K562 (cell line): ENCODE measurements around the gene CCDC18. TPM values are rescaled to one million over a fixed set of nuclear protein-coding genes. Genes with fewer than 3 reads are reported as not detected.
A peak's percentile ranks its signal among the peaks of the same experiment; 100 is the strongest.

Experiments used
- ATAC-seq: fragments of 200-7000 bp; cut with Tn5 transposase; 3 replicates; pipeline ENCODE4 v1.9.1; 2020; ENCODE audit warnings: moderate library complexity
- BruUV-seq: library from RNA; stranded (reverse); fragments of 400-500 nt; replicated peaks from 2 replicates; lab custom pipeline; 2021; lab: Mats Ljungman, UMichigan
- CTCF ChIA-PET: fragments of 300-600 bp; formaldehyde crosslinking; extraction: SDS; loops from one replicate; lab custom pipeline; 2021; ENCODE audit warnings: low intra/inter-chr PET ratio; lab: Yijun Ruan, JAX
- POLR2A ChIA-PET: fragments of 300-600, 350-650 bp; sonication (Branson Sonifier 250); formaldehyde crosslinking; extraction: SDS; loops from one replicate; lab custom pipeline; 2021; ENCODE audit warnings: antibody characterized with exemption, inconsistent platforms; lab: Yijun Ruan, JAX
- DNase-seq, 4 experiments: peaks; one replicate each; pipeline versions ENCODE4 v3.0.0 to v3.0.0-alpha.2; 2011 to 2018; ENCODE audit warnings: low spot score in 3 of 4, mixed read lengths in 3 of 4; ENCODE audit errors: extremely low read depth in 1 of 4
- FAIRE-seq: peaks from 2 replicates; lab custom pipeline; 2011; peaks lifted over from hg19 to GRCh38; lab: Jason Lieb, UNC
- H2AFZ ChIP-seq: 2 replicates; pipeline ENCODE4 v1.6.0; 2011; ENCODE audit warnings: low read depth, low read length, control low read depth, inconsistent platforms
- H3K27ac ChIP-seq: fragments of 200-600 bp; 3 replicates; pipeline ENCODE4 v1.8.0; 2011; ENCODE audit warnings: low read depth, mild to moderate bottlenecking, control low read depth, inconsistent platforms, low read length, moderate library complexity, mixed read lengths; ENCODE audit errors: extremely low read depth
- H3K27me3 ChIP-seq, 2 experiments: fragments of 300-600 bp in 1 of 2; 2 replicates in 1 of 2; 3 replicates in 1 of 2; pipeline versions ENCODE4 v1.6.0 to v1.8.0; 2011; ENCODE audit warnings: inconsistent platforms in 2 of 2, low read length in 2 of 2, mild to moderate bottlenecking in 1 of 2, mixed read lengths in 1 of 2, moderate library complexity in 1 of 2; ENCODE audit not compliant: control insufficient read depth in 2 of 2, insufficient read depth in 2 of 2
- H3K36me3 ChIP-seq: fragments of 300-600 bp; 3 replicates; pipeline ENCODE4 v1.8.0; 2011; ENCODE audit warnings: mild to moderate bottlenecking, low read length, inconsistent platforms; ENCODE audit not compliant: control insufficient read depth, insufficient read depth
- H3K4me1 ChIP-seq, 2 experiments: fragments of 200-600 bp in 1 of 2; replicated peaks in 1 of 2; 2 replicates in 1 of 2; 3 replicates in 1 of 2; pipeline versions ENCODE4 v1.5.1 to v1.8.0; 2011; ENCODE audit warnings: inconsistent platforms in 2 of 2, low read length in 2 of 2, mild to moderate bottlenecking in 1 of 2, mixed read lengths in 1 of 2, moderate library complexity in 1 of 2; ENCODE audit not compliant: control insufficient read depth in 2 of 2, insufficient read depth in 2 of 2
- H3K4me2 ChIP-seq: 2 replicates; pipeline ENCODE4 v1.6.1; 2011; ENCODE audit warnings: low read length, control low read depth, inconsistent platforms, mixed read lengths; ENCODE audit not compliant: insufficient read depth
- H3K4me3 ChIP-seq: fragments of 200-600 bp; sonication (generic), shearing (Covaris generic); 2 replicates; pipeline ENCODE4 v1.5.1; 2016; ENCODE audit warnings: control low read depth, inconsistent platforms
- H3K79me2 ChIP-seq: fragments of 200-600 bp; 3 replicates; pipeline ENCODE4 v1.8.0; 2011; ENCODE audit warnings: low read length, inconsistent platforms; ENCODE audit not compliant: control insufficient read depth, insufficient read depth
- H3K9ac ChIP-seq, 2 experiments: 2 replicates each; pipeline versions ENCODE4 v1.6.0 to v1.6.1; 2011; ENCODE audit warnings: low read depth in 2 of 2, low read length in 2 of 2, control low read depth in 1 of 2, inconsistent platforms in 1 of 2, mild to moderate bottlenecking in 1 of 2, mixed read lengths in 1 of 2; ENCODE audit not compliant: insufficient read depth in 1 of 2
- H3K9me1 ChIP-seq: one replicate; pipeline ENCODE4 v1.6.0; 2011; ENCODE audit warnings: inconsistent platforms, mild to moderate bottlenecking, low read length, moderate library complexity; ENCODE audit not compliant: control insufficient read depth, insufficient read depth
- H3K9me3 ChIP-seq: replicated peaks from 2 replicates; pipeline ENCODE4 v1.5.1; 2011; ENCODE audit warnings: low read depth, low read length, inconsistent platforms; ENCODE audit not compliant: control insufficient read depth, insufficient read depth
- H4K20me1 ChIP-seq: replicated peaks from 2 replicates; pipeline ENCODE4 v1.6.1; 2011; ENCODE audit warnings: low read length, inconsistent platforms, mixed read lengths; ENCODE audit not compliant: control insufficient read depth, insufficient read depth
- BHLHE40 ChIP-seq: IDR thresholded peaks from 2 replicates; pipeline ENCODE4 v1.6.1; 2011; ENCODE audit warnings: low read length, improper control_type of control experiment
- CBFA2T3 ChIP-seq: fragments of 450-650 bp; IDR thresholded peaks from 2 replicates; pipeline ENCODE4 v1.6.1; 2017
- CBX1 ChIP-seq: sonication (generic); IDR thresholded peaks from 2 replicates; pipeline ENCODE4 v1.6.1; 2016; ENCODE audit warnings: antibody characterized with exemption, low read depth, mild to moderate bottlenecking
- CBX3 ChIP-seq, 2 experiments: IDR thresholded peaks; 1 replicate in 1 of 2; 2 replicates in 1 of 2; pipeline ENCODE4 v1.6.1; 2012; ENCODE audit warnings: inconsistent platforms in 2 of 2, low read length in 2 of 2, borderline replicate concordance in 1 of 2, control low read depth in 1 of 2
- E2F3 ChIP-seq: fragments of 250-450 bp; sonication (Bioruptor Pico); IDR thresholded peaks from 2 replicates; pipeline ENCODE4 v1.4.0; 2020; ENCODE audit warnings: mild to moderate bottlenecking
- FIP1L1 ChIP-seq: fragments of 200-400 bp; formaldehyde crosslinking; IDR thresholded peaks from 2 replicates; pipeline ENCODE4 v1.6.1; 2018; ENCODE audit warnings: mild to moderate bottlenecking, low read depth, low read length; ENCODE audit not compliant: poor library complexity, severe bottlenecking
- FOXM1 ChIP-seq, 2 experiments: fragments of 450-650 bp in 1 of 2; sonication (generic) in 1 of 2; formaldehyde crosslinking in 1 of 2; IDR thresholded peaks; 2 replicates each; pipeline versions ENCODE4 v1.6.1 to v1.9.0; 2017 to 2022; ENCODE audit warnings: low read depth in 2 of 2, mild to moderate bottlenecking in 2 of 2, missing genetic modification reagents in 1 of 2, moderate library complexity in 1 of 2
- GABPB1 ChIP-seq: sonication (generic); formaldehyde crosslinking; IDR thresholded peaks from 2 replicates; pipeline ENCODE4 v1.8.0; 2022; ENCODE audit warnings: mild to moderate bottlenecking, missing genetic modification reagents
- GATAD2A ChIP-seq: fragments of 450-650 bp; IDR thresholded peaks from 2 replicates; pipeline ENCODE4 v1.6.1; 2017
- HMG20A ChIP-seq: fragments of 450-650 bp; formaldehyde crosslinking; conservative IDR thresholded peaks from 2 replicates; pipeline ENCODE4 v1.4.0; 2020; ENCODE audit warnings: mild to moderate bottlenecking, mixed read lengths
- MNT ChIP-seq, 2 experiments: fragments of 450-650 bp; conservative IDR thresholded peaks; 2 replicates each; pipeline ENCODE4 v1.6.1; 2017; ENCODE audit warnings: mild to moderate bottlenecking in 2 of 2, moderate library complexity in 2 of 2
- MYC ChIP-seq, 2 experiments: fragments of 250-450 bp in 1 of 2; sonication (Bioruptor Pico) in 1 of 2; IDR thresholded peaks; 2 replicates each; pipeline versions ENCODE4 v1.5.1 to v1.6.1; 2012 to 2021; ENCODE audit warnings: low read depth in 2 of 2, borderline replicate concordance in 1 of 2, improper control_type of control experiment in 1 of 2, low read length in 1 of 2, mild to moderate bottlenecking in 1 of 2, moderate library complexity in 1 of 2
- POLR3G ChIP-seq: IDR thresholded peaks from 2 replicates; pipeline ENCODE4 v1.6.1; 2011; ENCODE audit not compliant: insufficient read length, insufficient replicate concordance; ENCODE audit errors: extremely low read depth
- SIN3A ChIP-seq, 2 experiments: fragments of 150-350 bp in 1 of 2; IDR thresholded peaks; 2 replicates each; pipeline ENCODE4 v1.6.1; 2011 to 2016; ENCODE audit warnings: borderline replicate concordance in 2 of 2, low read depth in 2 of 2, low read length in 2 of 2, mild to moderate bottlenecking in 2 of 2, moderate library complexity in 2 of 2; ENCODE audit not compliant: control insufficient read depth in 1 of 2
- TCF7 ChIP-seq: sonication (generic); IDR thresholded peaks from 2 replicates; pipeline ENCODE4 v1.6.1; 2016; ENCODE audit warnings: antibody characterized with exemption, borderline replicate concordance
- ZBED1 ChIP-seq: IDR thresholded peaks from 2 replicates; pipeline ENCODE4 v1.6.1; 2014
- ZNF121 ChIP-seq: sonication (generic); formaldehyde crosslinking; conservative IDR thresholded peaks from 2 replicates; pipeline ENCODE4 v1.8.0; 2022; ENCODE audit warnings: missing genetic modification reagents
- ZNF445 ChIP-seq: fragments of 250-450 bp; sonication (Bioruptor Pico); IDR thresholded peaks from 2 replicates; pipeline ENCODE4 v1.4.0; 2020; ENCODE audit warnings: low read depth, mild to moderate bottlenecking, moderate library complexity
- WGBS: fragments of 100-300 bp; shearing (Covaris generic); methylation state at CpG from one replicate; pipeline ENCODE4 v1.1.6; 2016; ENCODE audit warnings: low coverage, mixed read lengths; ENCODE audit not compliant: insufficient coverage; ENCODE audit errors: missing lambda C conversion rate; 5-methylcytosine and 5-hydroxymethylcytosine counted together
- in situ Hi-C: fragments of 300-500 bp; cut with MboI; formaldehyde crosslinking; loops from 4 replicates; pipeline ENCODE4 v1.15.0; 2018; ENCODE audit warnings: inconsistent platforms, mixed read lengths
- intact Hi-C: fragments of 100-400 bp; cut with micrococcal nuclease; formaldehyde crosslinking; loops from 2 replicates; pipeline ENCODE4 v1.14.2; 2022
- polyA plus RNA-seq, 8 experiments: library from polyadenylated mRNA; depleted of rRNA in 4 of 8; stranded (reverse) in 5 of 8; unstranded in 3 of 8; fragments of >200 nt; fragmentation: Nextera tagmentation in 2 of 8; fragmentation: Illumina TruSeq in 1 of 8; extraction: Ambion mirVana in 2 of 8; extraction: Trizol in 1 of 8; gene quantifications; 2 replicates each; pipeline versions ENCODE4 v1.2.1 to v1.2.3, GENCODE V29; 2011 to 2014; ENCODE audit warnings: inconsistent platforms in 1 of 8, missing spikeins in 1 of 8
- total RNA-seq, 7 experiments: library from RNA; depleted of rRNA in 6 of 7; stranded (reverse); fragments of >200 nt in 6 of 7; fragmentation: Illumina TruSeq in 2 of 7; extraction: Trizol in 2 of 7; gene quantifications; 2 replicates each; pipeline versions ENCODE4 v1.2.1 to v1.2.3, GENCODE V29; 2011 to 2021; ENCODE audit warnings: low replicate concordance in 1 of 7
- TF ChIP-seq, protein P1 (sequence below): fragments of 250-450 bp; sonication (Bioruptor Pico); IDR thresholded peaks from 2 replicates; pipeline ENCODE4 v1.8.0; 2021; ENCODE audit warnings: borderline replicate concordance, mild to moderate bottlenecking, moderate library complexity; ENCODE audit not compliant: poor library complexity, severe bottlenecking
- TF ChIP-seq, protein P2 (sequence below): sonication (generic); formaldehyde crosslinking; IDR thresholded peaks from 2 replicates; pipeline ENCODE4 v1.8.0; 2022; ENCODE audit warnings: missing genetic modification reagents, mild to moderate bottlenecking, borderline replicate concordance

CCDC18 gene
- total and polyA plus RNA-seq, 9 of the 15 experiments (the other 6 are each of a cell fraction or from before 2014, with no cell fraction given): 19.5 to 34.2 (median 24.3) TPM

DNA sequence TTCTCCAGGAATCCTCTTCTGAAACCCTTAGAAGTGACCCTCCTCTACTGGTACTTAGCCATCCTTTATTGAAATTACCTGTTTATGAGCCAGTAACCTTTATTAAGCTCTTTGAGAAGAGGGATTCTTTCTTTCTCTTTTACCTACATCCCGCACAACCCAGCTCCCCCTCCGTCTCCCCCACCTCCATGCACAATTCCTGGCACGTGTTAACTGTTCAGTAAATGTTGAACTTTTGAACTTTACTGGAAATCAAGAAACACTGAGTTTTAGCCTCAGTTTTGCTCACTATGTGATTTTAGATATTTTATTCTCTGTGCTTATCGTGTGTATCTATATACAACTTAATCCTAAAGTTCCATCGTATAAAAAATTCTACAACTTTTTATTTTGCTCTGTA lies 2.1 kb upstream of the CCDC18 start:
- Histone ChIP-seq H3K27ac (peak overlapping the region; percentile 97; the same call in 2 of the 3 replicates), H3K79me2 (peaks cover 93% of the 10 kb centered on the region), H3K9me3 (no peaks in the 10 kb centered on the region), H3K4me1 (peaks cover 5 to 12% of the 10 kb centered on the region in 2 experiments; a peak in 2 of 5 replicates), H3K9me1 (no peaks in the 10 kb centered on the region), H4K20me1 (peaks cover 4% of the 10 kb centered on the region), H2AFZ (peak overlapping the region; percentile 8; the same call in 1 of the 2 replicates), H3K9ac (peak overlapping the region in 1 of 2 experiments; percentile 91; a peak in 2 of 4 replicates), H3K4me2 (peak overlapping the region; percentile 92), H3K4me3 (peak overlapping the region; percentile 70), H3K36me3 (peaks cover 24% of the 10 kb centered on the region), H3K27me3 (no peaks in the 10 kb centered on the region)
- 1% methylated on average over 5 of the region's 5 CpGs for WGBS
- peak; percentile 48 for FAIRE-seq
- intact Hi-C loops (loop anchor here (5.0 kb wide), 1 partner anchor 169 kb away; the partner anchor contains the start of gene DR1), in situ Hi-C loops (no loop called here)
- no peak for ATAC-seq
- DNase-seq: peak in 3 of 4 experiments; percentile 12 to 41 (median 21)
- BruUV-seq: no TSS peak
- ChIA-PET POLR2A (interaction anchor here (0.9 to 2.2 kb wide), 3 partner anchors 9 to 100 kb away, joined by 3 to 11 read pairs (median 5); partner anchors contain the start of gene MTF2), CTCF (no interaction called here)
- TF ChIP-seq GABPB1: no peak
- TF ChIP-seq FIP1L1: no peak
- TF ChIP-seq, protein P1, sequence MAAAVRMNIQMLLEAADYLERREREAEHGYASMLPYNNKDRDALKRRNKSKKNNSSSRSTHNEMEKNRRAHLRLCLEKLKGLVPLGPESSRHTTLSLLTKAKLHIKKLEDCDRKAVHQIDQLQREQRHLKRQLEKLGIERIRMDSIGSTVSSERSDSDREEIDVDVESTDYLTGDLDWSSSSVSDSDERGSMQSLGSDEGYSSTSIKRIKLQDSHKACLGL (CRISPR knock-in tag): no peak
- TF ChIP-seq ZNF121: no peak
- TF ChIP-seq MYC (IDR thresholded peaks at IDR 0.05; ENCODE audit: low read depth, low read length): peak; percentile 28; the same call in 1 of the 2 replicates
- TF ChIP-seq MYC (CRISPR knock-in tag; IDR thresholded peaks at IDR 0.05; ENCODE audit: borderline replicate concordance, low read depth): no peak
- no peak for TF ChIP-seq CBFA2T3
- TF ChIP-seq, protein P2, sequence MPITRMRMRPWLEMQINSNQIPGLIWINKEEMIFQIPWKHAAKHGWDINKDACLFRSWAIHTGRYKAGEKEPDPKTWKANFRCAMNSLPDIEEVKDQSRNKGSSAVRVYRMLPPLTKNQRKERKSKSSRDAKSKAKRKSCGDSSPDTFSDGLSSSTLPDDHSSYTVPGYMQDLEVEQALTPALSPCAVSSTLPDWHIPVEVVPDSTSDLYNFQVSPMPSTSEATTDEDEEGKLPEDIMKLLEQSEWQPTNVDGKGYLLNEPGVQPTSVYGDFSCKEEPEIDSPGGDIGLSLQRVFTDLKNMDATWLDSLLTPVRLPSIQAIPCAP (CRISPR knock-in tag): no peak
- TF ChIP-seq POLR3G: no peak
- TF ChIP-seq ZNF445: no peak
- TF ChIP-seq GATAD2A: no peak
- peak; percentile 46 to 58; a peak in 3 of 4 replicates for TF ChIP-seq MNT (conservative IDR thresholded peaks at IDR 0.05)
- TF ChIP-seq CBX1: no peak
- 0 out of 4 replicates have a peak, but pooled peaks of 1 of the 2 experiments have one; percentile 15 for TF ChIP-seq SIN3A (IDR thresholded peaks at IDR 0.05; ENCODE audit: borderline replicate concordance in 2 of 2, control insufficient read depth in 1 of 2, low read depth in 2 of 2, low read length in 2 of 2)
- peak; percentile 78 for TF ChIP-seq BHLHE40
- TF ChIP-seq TCF7: no peak
- TF ChIP-seq ZBED1: no peak
- TF ChIP-seq FOXM1 (IDR thresholded peaks at IDR 0.05; ENCODE audit: low read depth): no peak
- no peak for TF ChIP-seq FOXM1 (CRISPR knock-in tag; IDR thresholded peaks at IDR 0.05; ENCODE audit: low read depth)
- TF ChIP-seq E2F3 (CRISPR knock-in tag): no peak
- 0 out of 3 replicates have a peak, but pooled peaks of 1 of the 2 experiments have one; percentile 27 for TF ChIP-seq CBX3 (IDR thresholded peaks at IDR 0.05; ENCODE audit: borderline replicate concordance in 1 of 2, low read length in 2 of 2)
- TF ChIP-seq HMG20A: no peak
